H1 (cell line): ENCODE data around the gene PCGF3. TPM values are rescaled to one million over a fixed set of nuclear protein-coding genes. Genes with fewer than 3 reads are reported as not detected.

Experiments
- ASH2L ChIP-seq: fragments of 200-600, 300-600 bp; sonication (generic); IDR thresholded peaks from one replicate; pipeline ENCODE4 v1.7.1; 2017; ENCODE audit warnings: low read length
- ATF2 ChIP-seq: IDR thresholded peaks from 2 replicates; pipeline ENCODE4 v1.6.1; 2012; ENCODE audit warnings: low read length, inconsistent platforms
- CHD1 ChIP-seq: IDR thresholded peaks from 2 replicates; pipeline ENCODE4 v1.6.1; 2012; ENCODE audit warnings: low read depth, low read length, improper control_type of control experiment
- JUN ChIP-seq: IDR thresholded peaks from 2 replicates; pipeline ENCODE4 v1.6.1; 2011; ENCODE audit warnings: low read depth, mild to moderate bottlenecking, improper control_type of control experiment, low read length
- RAD21 ChIP-seq, 2 experiments: IDR thresholded peaks in 1 of 2; conservative IDR thresholded peaks in 1 of 2; 2 replicates each; pipeline ENCODE4 v1.6.1; 2011; ENCODE audit warnings: low read depth in 2 of 2, low read length in 2 of 2, improper control_type of control experiment in 1 of 2, inconsistent platforms in 1 of 2, mild to moderate bottlenecking in 1 of 2, moderate library complexity in 1 of 2
- RXRA ChIP-seq: IDR thresholded peaks from 2 replicates; pipeline ENCODE4 v1.6.1; 2011; ENCODE audit warnings: low read depth, mild to moderate bottlenecking, low read length, moderate library complexity; ENCODE audit not compliant: insufficient read depth
- polyA plus RNA-seq, 7 experiments: library from polyadenylated mRNA; depleted of rRNA in 3 of 7; stranded (reverse) in 5 of 7; unstranded in 2 of 7; fragments of >200 nt in 5 of 7; fragments of 200-250 nt in 2 of 7; gene quantifications; 1 replicate in 5 of 7; 2 replicates in 1 of 7; 4 replicates in 1 of 7; pipeline versions ENCODE4 v1.2.1 to v1.2.3, GENCODE V29; 2011 to 2013; ENCODE audit warnings: missing spikeins in 2 of 7, mixed read lengths in 2 of 7
- total RNA-seq: library from RNA; stranded (reverse); fragmentation: NEBNext Ultra II Directional; extraction: Animal tissue kit (Norgen Biotek cat#: 25700); gene quantifications from 2 replicates; pipeline ENCODE4 v1.2.1, GENCODE V29; 2021

Gene PCGF3
- total and polyA plus RNA-seq, 2 of the 8 experiments (the other 6 are each of a cell fraction or from before 2014, with no cell fraction given) = 52.7 to 52.9 TPM

GRCh38 chr4:742096-742741, 36.6 kb downstream of the PCGF3 start (continued):
- no peak for TF ChIP-seq ATF2
- TF ChIP-seq CHD1 = no peak
- no peak for TF ChIP-seq RAD21 (IDR thresholded peaks at IDR 0.05 in 1 of 2, conservative IDR thresholded peaks at IDR 0.05 in 1 of 2; ENCODE audit: low read depth in 2 of 2, low read length in 2 of 2)
- no peak for TF ChIP-seq RXRA
- TF ChIP-seq JUN = no peak
- TF ChIP-seq ASH2L = no peak
